B cell (primary cell): ENCODE measurements around the gene EPB41L4B. TPM values are rescaled to one million over a fixed set of nuclear protein-coding genes. Genes with fewer than 3 reads are reported as not detected.

Source experiments
- ATAC-seq: fragments of 200-7000 bp; cut with Tn5 transposase; one replicate; pipeline ENCODE4 v1.10.0; 2021; ENCODE audit warnings: low read depth, mild to moderate bottlenecking, moderate number of reproducible peaks, moderate library complexity
- CTCF ChIA-PET: fragments of 350-600 bp; sonication (Branson Sonifier 250); formaldehyde crosslinking; loops from one replicate; lab custom pipeline; 2021; ENCODE audit warnings: antibody characterized with exemption, inconsistent platforms; lab: Charles Lee
- POLR2A ChIA-PET: fragments of 350-600 bp; sonication (Branson Sonifier 250); formaldehyde crosslinking; loops from one replicate; lab custom pipeline; 2021; ENCODE audit warnings: antibody characterized with exemption; lab: Charles Lee
- DNase-seq: peaks from one replicate; pipeline ENCODE4 v3.0.0; 2013
- H2AFZ ChIP-seq: 2 replicates; pipeline ENCODE4 v1.6.1; 2012; ENCODE audit warnings: mild to moderate bottlenecking, low read depth, low read length; ENCODE audit not compliant: insufficient read depth, poor library complexity, severe bottlenecking
- H3K27ac ChIP-seq, 2 donors: 1 replicate in 1 of 2; 2 replicates in 1 of 2; pipeline ENCODE4 v1.5.1; 2012 to 2013; ENCODE audit warnings: low read length in 2 of 2, mild to moderate bottlenecking in 2 of 2, moderate library complexity in 1 of 2
- H3K27me3 ChIP-seq, 4 experiments: fragments of 200-600 bp in 1 of 4; sonication (generic) in 1 of 4; replicated peaks in 1 of 4; 1 replicate in 2 of 4; 2 replicates in 2 of 4; pipeline versions ENCODE4 v1.6.1 to v1.7.0; 2013 to 2016; ENCODE audit warnings: low read length in 3 of 4, mild to moderate bottlenecking in 2 of 4, mixed read lengths in 1 of 4, moderate library complexity in 1 of 4; ENCODE audit not compliant: insufficient read depth in 4 of 4, control insufficient read depth in 3 of 4; ENCODE audit errors: control extremely low read depth in 1 of 4
- H3K36me3 ChIP-seq, 2 experiments: replicated peaks in 1 of 2; 1 replicate in 1 of 2; 2 replicates in 1 of 2; pipeline versions ENCODE4 v1.6.1 to v1.7.1; 2013; ENCODE audit warnings: low read length in 1 of 2; ENCODE audit not compliant: insufficient read depth in 2 of 2, control insufficient read depth in 1 of 2; ENCODE audit errors: control extremely low read depth in 1 of 2, extremely low read depth in 1 of 2
- H3K4me1 ChIP-seq, 2 donors: fragments of 200-600 bp in 1 of 2; sonication (generic) in 1 of 2; 1 replicate in 1 of 2; 2 replicates in 1 of 2; pipeline versions ENCODE4 v1.5.1 to v1.6.1; 2013 to 2017; ENCODE audit warnings: low read length in 2 of 2; ENCODE audit not compliant: control insufficient read depth in 2 of 2, insufficient read depth in 2 of 2
- H3K4me2 ChIP-seq: replicated peaks from 2 replicates; pipeline ENCODE3; 2012; ENCODE audit warnings: mild to moderate bottlenecking, low read depth, low read length; ENCODE audit not compliant: poor library complexity, severe bottlenecking
- H3K4me3 ChIP-seq, 5 experiments: fragments of 200-600 bp in 1 of 5; sonication (generic) in 1 of 5; 1 replicate in 3 of 5; 2 replicates in 2 of 5; pipeline versions ENCODE4 v1.5.1 to v1.7.0; 2011 to 2016; ENCODE audit warnings: low read length in 4 of 5, mild to moderate bottlenecking in 4 of 5, low read depth in 2 of 5, control low read depth in 1 of 5, moderate library complexity in 1 of 5; ENCODE audit not compliant: insufficient read depth in 1 of 5; ENCODE audit errors: control extremely low read depth in 1 of 5, extremely low read depth in 1 of 5
- H3K79me2 ChIP-seq: fragments of 200-600 bp; sonication (generic); one replicate; pipeline ENCODE4 v1.6.0; 2016; ENCODE audit warnings: low read length; ENCODE audit not compliant: control insufficient read depth, insufficient read depth
- H3K9ac ChIP-seq: fragments of 200-600 bp; sonication (generic); 2 replicates; pipeline ENCODE4 v1.6.1; 2017; ENCODE audit warnings: mild to moderate bottlenecking, low read length, moderate library complexity
- H3K9me3 ChIP-seq, 3 donors: one replicate each; pipeline versions ENCODE4 v1.6.1 to v1.7.1; 2013; ENCODE audit warnings: low read length in 2 of 3; ENCODE audit not compliant: control insufficient read depth in 2 of 3, insufficient read depth in 1 of 3; ENCODE audit errors: control extremely low read depth in 1 of 3
- H4K20me1 ChIP-seq: 2 replicates; pipeline ENCODE4 v1.6.0; 2012; ENCODE audit warnings: mild to moderate bottlenecking, low read length; ENCODE audit not compliant: insufficient read depth, control insufficient read depth, poor library complexity, severe bottlenecking
- H3K27ac Mint-ChIP-seq: one replicate; pipeline ENCODE4 v1.8.0; 2021; ENCODE audit warnings: mixed read lengths
- H3K27me3 Mint-ChIP-seq: one replicate; pipeline ENCODE4 v1.8.0; 2021; ENCODE audit warnings: mixed read lengths
- H3K4me1 Mint-ChIP-seq: one replicate; pipeline ENCODE4 v1.8.0; 2021; ENCODE audit warnings: mixed read lengths
- H3K4me3 Mint-ChIP-seq: one replicate; pipeline ENCODE4 v1.8.0; 2021; ENCODE audit warnings: mixed read lengths
- H3K9me3 Mint-ChIP-seq: one replicate; pipeline ENCODE4 v1.8.0; 2022; ENCODE audit warnings: mixed read lengths; ENCODE audit not compliant: insufficient read depth
- EZH2 ChIP-seq: IDR thresholded peaks from 2 replicates; pipeline ENCODE4 v1.6.1; 2012; ENCODE audit warnings: borderline replicate concordance, low read depth, mild to moderate bottlenecking, moderate library complexity, low read length; ENCODE audit not compliant: insufficient read depth, poor library complexity, severe bottlenecking
- WGBS: methylation state at CpG from one replicate; pipeline ENCODE4 v1.1.5; 2013; ENCODE audit warnings: missing lambda C conversion rate; ENCODE audit not compliant: insufficient coverage; 5-methylcytosine and 5-hydroxymethylcytosine counted together
- intact Hi-C: fragments of 100-400 bp; cut with micrococcal nuclease; formaldehyde crosslinking; loops from one replicate; pipeline ENCODE4 v1.10.0; 2022
- polyA plus RNA-seq: library from polyadenylated mRNA; depleted of rRNA; stranded (reverse); fragments of >200 nt; gene quantifications from 2 replicates; pipeline ENCODE4 v1.2.3, GENCODE V29; 2012
- total RNA-seq, 2 donors: library from RNA; stranded (reverse); fragments of 120-200 nt in 1 of 2; gene quantifications; 1 replicate in 1 of 2; 2 replicates in 1 of 2; pipeline versions ENCODE4 v1.2.3 to v1.2.4, GENCODE V29; 2013 to 2022
- TF ChIP-seq, protein P1 (sequence below): fragments of 200-600 bp; IDR thresholded peaks from one replicate; pipeline ENCODE4 v1.8.0; 2022; ENCODE audit warnings: antibody characterized with exemption, mild to moderate bottlenecking

The EPB41L4B gene
- total and polyA plus RNA-seq, 2 donors (not counting 1 experiment from before 2014, with no cell fraction given): 2.9 TPM; not detected in 1

- Histone ChIP-seq H3K27ac (no peak overlapping the region), H3K79me2 (no peaks in the 10 kb centered on the region), H3K9ac (no peak overlapping the region), H2AFZ (no peak overlapping the region), H4K20me1 (no peaks in the 10 kb centered on the region), H3K4me3 (no peak overlapping the region), H3K4me2 (no peak overlapping the region), H3K4me1 (no peaks in the 10 kb centered on the region), H3K9me3 (no peaks in the 10 kb centered on the region), H3K27me3 (no peaks in the 10 kb centered on the region), H3K36me3 (no peaks in the 10 kb centered on the region)
- intact Hi-C loops: no loop called here
- no peak overlapping the region for H3K27ac Mint-ChIP-seq
- peaks cover 13% of the 10 kb centered on the region for H3K27me3 Mint-ChIP-seq
- no peak for TF ChIP-seq EZH2
- TF ChIP-seq, protein P1, sequence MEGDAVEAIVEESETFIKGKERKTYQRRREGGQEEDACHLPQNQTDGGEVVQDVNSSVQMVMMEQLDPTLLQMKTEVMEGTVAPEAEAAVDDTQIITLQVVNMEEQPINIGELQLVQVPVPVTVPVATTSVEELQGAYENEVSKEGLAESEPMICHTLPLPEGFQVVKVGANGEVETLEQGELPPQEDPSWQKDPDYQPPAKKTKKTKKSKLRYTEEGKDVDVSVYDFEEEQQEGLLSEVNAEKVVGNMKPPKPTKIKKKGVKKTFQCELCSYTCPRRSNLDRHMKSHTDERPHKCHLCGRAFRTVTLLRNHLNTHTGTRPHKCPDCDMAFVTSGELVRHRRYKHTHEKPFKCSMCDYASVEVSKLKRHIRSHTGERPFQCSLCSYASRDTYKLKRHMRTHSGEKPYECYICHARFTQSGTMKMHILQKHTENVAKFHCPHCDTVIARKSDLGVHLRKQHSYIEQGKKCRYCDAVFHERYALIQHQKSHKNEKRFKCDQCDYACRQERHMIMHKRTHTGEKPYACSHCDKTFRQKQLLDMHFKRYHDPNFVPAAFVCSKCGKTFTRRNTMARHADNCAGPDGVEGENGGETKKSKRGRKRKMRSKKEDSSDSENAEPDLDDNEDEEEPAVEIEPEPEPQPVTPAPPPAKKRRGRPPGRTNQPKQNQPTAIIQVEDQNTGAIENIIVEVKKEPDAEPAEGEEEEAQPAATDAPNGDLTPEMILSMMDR: no peak
- ATAC-seq (no peak), DNase-seq (no peak)
- H3K4me1 Mint-ChIP-seq: no peaks in the 10 kb centered on the region
- H3K9me3 Mint-ChIP-seq: no peaks in the 10 kb centered on the region
- CTCF ChIA-PET: no interaction called here
- no peak overlapping the region for H3K4me3 Mint-ChIP-seq
- WGBS: 100% methylated on average over 2 of the region's 9 CpGs
- POLR2A ChIA-PET: no interaction called here
Observed at GRCh38 chr9:109186857-109187520, 133.9 kb downstream of the EPB41L4B start.

GRCh38 chr9:109182940-109183798 lies 137.7 kb downstream of the EPB41L4B start:
- intact Hi-C loops: no loop called here

More at GRCh38 chr9:109182940-109183798, 137.7 kb downstream of the EPB41L4B start:
- Histone ChIP-seq H3K4me3 (no peak overlapping the region), H3K4me1 (no peaks in the 10 kb centered on the region), H3K27ac (no peak overlapping the region), H3K36me3 (no peaks in the 10 kb centered on the region), H3K27me3 (no peaks in the 10 kb centered on the region), H3K79me2 (no peaks in the 10 kb centered on the region), H3K4me2 (no peak overlapping the region), H2AFZ (no peak overlapping the region), H4K20me1 (no peaks in the 10 kb centered on the region), H3K9me3 (no peaks in the 10 kb centered on the region), H3K9ac (no peak overlapping the region)
- DNase-seq: no peak
- no peak for TF ChIP-seq EZH2
- TF ChIP-seq, protein P1: no peak
- CTCF ChIA-PET: interaction anchor here (1.0 kb wide), 1 partner anchor 287 kb away, joined by 3 read pairs; no protein-coding TSS in a partner anchor
- H3K9me3 Mint-ChIP-seq: no peaks in the 10 kb centered on the region
- H3K4me3 Mint-ChIP-seq: no peak overlapping the region
- WGBS: 76% methylated on average over 10 of the region's 13 CpGs
- ATAC-seq: no peak
- H3K4me1 Mint-ChIP-seq: no peaks in the 10 kb centered on the region
- POLR2A ChIA-PET: no interaction called here
- H3K27ac Mint-ChIP-seq: no peak overlapping the region
- peaks cover 21% of the 10 kb centered on the region for H3K27me3 Mint-ChIP-seq
